H1 (cell line): ENCODE results near the gene PSMB11. TPM values are rescaled to one million over a fixed set of nuclear protein-coding genes. Genes with fewer than 3 reads are reported as not detected.

ENCODE experiments used
- CTCF ChIA-PET: fragments of 300-600 bp; sonication (Branson Sonifier 250); formaldehyde crosslinking; loops from one replicate; lab custom pipeline; 2021; ENCODE audit not compliant: partially characterized antibody; lab: Charles Lee
- POLR2A ChIA-PET: fragments of 300-600 bp; sonication (Branson Sonifier 250); formaldehyde crosslinking; loops from one replicate; lab custom pipeline; 2021; ENCODE audit warnings: inconsistent platforms; ENCODE audit not compliant: partially characterized antibody; lab: Charles Lee
- DNase-seq, 2 experiments: peaks; one replicate each; pipeline versions ENCODE4 v3.0.0 to v3.0.0-alpha.2; 2010 to 2022; ENCODE audit warnings: low spot score in 2 of 2, low read depth in 1 of 2, mixed read lengths in 1 of 2
- FAIRE-seq: peaks from 2 replicates; lab custom pipeline; 2011; peaks lifted over from hg19 to GRCh38; lab: Jason Lieb, UNC
- H2AFZ ChIP-seq: 2 replicates; pipeline ENCODE4 v1.8.1; 2012; ENCODE audit warnings: low read length, inconsistent platforms
- H2AK5ac ChIP-seq: 2 replicates; pipeline ENCODE4 v1.6.1; 2013; ENCODE audit warnings: low read depth, low read length
- H2BK120ac ChIP-seq: replicated peaks from 2 replicates; pipeline ENCODE3; 2013; ENCODE audit warnings: low read depth, low read length, inconsistent platforms
- H2BK12ac ChIP-seq: 2 replicates; pipeline ENCODE4 v1.6.1; 2013; ENCODE audit warnings: low read depth, low read length
- H2BK15ac ChIP-seq: 2 replicates; pipeline ENCODE4 v1.6.1; 2013; ENCODE audit warnings: low read length
- H2BK20ac ChIP-seq: 2 replicates; pipeline ENCODE4 v1.6.1; 2013; ENCODE audit warnings: low read length
- H2BK5ac ChIP-seq: 2 replicates; pipeline ENCODE4 v1.6.1; 2013; ENCODE audit warnings: low read depth, low read length
- H3K14ac ChIP-seq: 2 replicates; pipeline ENCODE4 v1.6.1; 2013; ENCODE audit warnings: inconsistent platforms; ENCODE audit not compliant: insufficient read length
- H3K18ac ChIP-seq: 2 replicates; pipeline ENCODE4 v1.6.1; 2013; ENCODE audit warnings: low read length; ENCODE audit errors: extremely low read depth
- H3K23ac ChIP-seq: 2 replicates; pipeline ENCODE4 v1.6.1; 2013; ENCODE audit warnings: inconsistent platforms; ENCODE audit not compliant: insufficient read length
- H3K23me2 ChIP-seq: 2 replicates; pipeline ENCODE4 v1.6.1; 2013; ENCODE audit warnings: low read depth, low read length
- H3K27ac ChIP-seq: 2 replicates; pipeline ENCODE4 v1.6.1; 2011; ENCODE audit warnings: low read depth, low read length, inconsistent platforms
- H3K27me3 ChIP-seq, 4 experiments: replicated peaks in 1 of 4; 1 replicate in 1 of 4; 2 replicates in 3 of 4; pipeline versions ENCODE4 v1.6.1 to v1.8.1; 2011 to 2013; ENCODE audit warnings: low read length in 3 of 4, mild to moderate bottlenecking in 3 of 4, inconsistent platforms in 2 of 4, mixed read lengths in 2 of 4, moderate library complexity in 1 of 4; ENCODE audit not compliant: control insufficient read depth in 3 of 4, insufficient read depth in 3 of 4; ENCODE audit errors: extremely low read depth in 1 of 4
- H3K36me3 ChIP-seq, 4 experiments: 2 replicates each; pipeline versions ENCODE4 v1.6.1 to v1.8.1; 2011 to 2013; ENCODE audit warnings: mild to moderate bottlenecking in 4 of 4, low read length in 3 of 4, moderate library complexity in 2 of 4, control low read depth in 1 of 4, inconsistent platforms in 1 of 4; ENCODE audit not compliant: insufficient read depth in 4 of 4, control insufficient read depth in 2 of 4
- H3K4ac ChIP-seq: replicated peaks from 2 replicates; pipeline ENCODE3; 2013; ENCODE audit warnings: low read length, low read depth, mixed read lengths, inconsistent platforms; ENCODE audit not compliant: insufficient read length
- H3K4me1 ChIP-seq, 4 experiments: replicated peaks in 1 of 4; 1 replicate in 1 of 4; 2 replicates in 3 of 4; pipeline versions ENCODE4 v1.6.1 to v1.8.1; 2011 to 2013; ENCODE audit warnings: low read length in 3 of 4, inconsistent platforms in 2 of 4, mixed read lengths in 1 of 4; ENCODE audit not compliant: insufficient read depth in 4 of 4, control insufficient read depth in 3 of 4
- H3K4me2 ChIP-seq, 2 experiments: 2 replicates each; pipeline versions ENCODE4 v1.6.1 to v1.8.1; 2011 to 2013; ENCODE audit warnings: low read depth in 2 of 2, low read length in 2 of 2, control low read depth in 1 of 2, inconsistent platforms in 1 of 2, mild to moderate bottlenecking in 1 of 2; ENCODE audit not compliant: insufficient read depth in 1 of 2
- H3K4me3 ChIP-seq, 4 experiments: fragments of 200-600, 300-600 bp in 1 of 4; sonication (generic), shearing (Covaris generic), sonication (Bioruptor Twin) in 1 of 4; 2 replicates each; pipeline versions ENCODE4 v1.5.1 to v1.8.1; 2011 to 2016; ENCODE audit warnings: low read length in 4 of 4, low read depth in 3 of 4, control low read depth in 2 of 4, inconsistent platforms in 2 of 4, mild to moderate bottlenecking in 2 of 4, mixed read lengths in 1 of 4, moderate library complexity in 1 of 4; ENCODE audit not compliant: insufficient read depth in 2 of 4; ENCODE audit errors: extremely low read depth in 1 of 4
- H3K56ac ChIP-seq: replicated peaks from 2 replicates; pipeline ENCODE3; 2013; ENCODE audit warnings: low read depth, mild to moderate bottlenecking, mixed read lengths, low read length, inconsistent platforms; ENCODE audit not compliant: insufficient read length
- H3K79me1 ChIP-seq: 2 replicates; pipeline ENCODE4 v1.6.1; 2013; ENCODE audit warnings: low read depth, low read length, control low read depth
- H3K79me2 ChIP-seq, 2 experiments: 2 replicates each; pipeline versions ENCODE4 v1.6.1 to v1.8.1; 2012 to 2013; ENCODE audit warnings: low read length in 2 of 2, mild to moderate bottlenecking in 2 of 2, inconsistent platforms in 1 of 2; ENCODE audit not compliant: insufficient read depth in 2 of 2, control insufficient read depth in 1 of 2
- H3K9ac ChIP-seq, 4 experiments: replicated peaks in 1 of 4; 1 replicate in 1 of 4; 2 replicates in 3 of 4; pipeline versions ENCODE4 v1.6.1 to v1.8.1; 2011 to 2013; ENCODE audit warnings: low read depth in 3 of 4, low read length in 3 of 4, control low read depth in 2 of 4, mild to moderate bottlenecking in 2 of 4, moderate library complexity in 2 of 4, inconsistent platforms in 1 of 4; ENCODE audit errors: extremely low read depth in 1 of 4
- H3K9me3 ChIP-seq, 2 experiments: 2 replicates each; pipeline versions ENCODE4 v1.6.1 to v1.8.1; 2012 to 2013; ENCODE audit warnings: mild to moderate bottlenecking in 2 of 2, moderate library complexity in 2 of 2, control low read depth in 1 of 2, inconsistent platforms in 1 of 2, low read depth in 1 of 2, low read length in 1 of 2, mixed read lengths in 1 of 2; ENCODE audit not compliant: insufficient read depth in 2 of 2
- H4K20me1 ChIP-seq, 2 experiments: replicated peaks in 1 of 2; 2 replicates each; pipeline versions ENCODE3 to v1.8.1; 2011 to 2013; ENCODE audit warnings: inconsistent platforms in 2 of 2, low read length in 2 of 2, mild to moderate bottlenecking in 1 of 2; ENCODE audit not compliant: insufficient read depth in 2 of 2, control insufficient read depth in 1 of 2
- H4K5ac ChIP-seq: 2 replicates; pipeline ENCODE4 v1.6.1; 2013; ENCODE audit warnings: low read length, low read depth, mixed read lengths, inconsistent platforms; ENCODE audit not compliant: insufficient read length
- H4K8ac ChIP-seq: 2 replicates; pipeline ENCODE4 v1.8.0; 2013; ENCODE audit warnings: mild to moderate bottlenecking, moderate library complexity, low read length, inconsistent platforms; ENCODE audit not compliant: insufficient read depth; ENCODE audit errors: extremely low read depth
- H4K91ac ChIP-seq: replicated peaks from 2 replicates; pipeline ENCODE3; 2013; ENCODE audit warnings: low read length, mixed read lengths, inconsistent platforms; ENCODE audit not compliant: insufficient read length
- WGBS, 2 experiments: shearing (Covaris generic) in 1 of 2; methylation state at CpG; one replicate each; pipeline versions ENCODE4 v1.1.6 to v1.1.7; 2013 to 2015; ENCODE audit warnings: low lambda C conversion rate in 2 of 2, mixed read lengths in 2 of 2, inconsistent platforms in 1 of 2, low coverage in 1 of 2, missing lambda C conversion rate in 1 of 2; ENCODE audit not compliant: insufficient replicate concordance in 2 of 2, insufficient coverage in 1 of 2, insufficient read length in 1 of 2; ENCODE audit errors: extremely low coverage in 1 of 2, missing lambda C conversion rate in 1 of 2; 5-methylcytosine and 5-hydroxymethylcytosine counted together
- polyA plus RNA-seq, 7 experiments: library from polyadenylated mRNA; depleted of rRNA in 3 of 7; stranded (reverse) in 5 of 7; unstranded in 2 of 7; fragments of >200 nt in 5 of 7; fragments of 200-250 nt in 2 of 7; gene quantifications; 1 replicate in 5 of 7; 2 replicates in 1 of 7; 4 replicates in 1 of 7; pipeline versions ENCODE4 v1.2.1 to v1.2.3, GENCODE V29; 2011 to 2013; ENCODE audit warnings: missing spikeins in 2 of 7, mixed read lengths in 2 of 7
- total RNA-seq: library from RNA; stranded (reverse); fragmentation: NEBNext Ultra II Directional; extraction: Animal tissue kit (Norgen Biotek cat#: 25700); gene quantifications from 2 replicates; pipeline ENCODE4 v1.2.1, GENCODE V29; 2021

Gene PSMB11
- total and polyA plus RNA-seq, 2 of the 8 experiments (the other 6 are each of a cell fraction or from before 2014, with no cell fraction given), result not detected

- no peak overlapping the region for H4K91ac ChIP-seq
- H3K18ac ChIP-seq, result no peak overlapping the region
- WGBS, 2 experiments, result 91% methylated on average over 5 of the region's 5 CpGs; no CpG with 5 or more reads in 1 of the 2 experiments
- POLR2A ChIA-PET, result interaction anchor here (0.6 to 4.6 kb wide), 11 partner anchors 10 to 144 kb away, joined by 3 to 24 read pairs (median 4); partner anchors contain the start of genes ACIN1 and C14orf119
- H2BK15ac ChIP-seq, result no peak overlapping the region
- H3K23me2 ChIP-seq, result no peaks in the 10 kb centered on the region; the same call in 1 of the 2 replicates
- no peak overlapping the region for H2BK12ac ChIP-seq
- CTCF ChIA-PET, result interaction anchor here (0.6 to 4.7 kb wide), 29 partner anchors 9 to 302 kb away, joined by 3 to 56 read pairs (median 5); partner anchors contain the start of genes ACIN1, C14orf119, PSMB11 and RNF212B
- no peak overlapping the region for H2AK5ac ChIP-seq
- no peak overlapping the region for H3K4ac ChIP-seq
- H4K8ac ChIP-seq, result no peak overlapping the region; the same call in 1 of the 2 replicates
- H3K9me3 ChIP-seq, result no peaks in the 10 kb centered on the region; a peak in 1 of 4 replicates
- FAIRE-seq, result no peak
- H4K5ac ChIP-seq, result no peak overlapping the region
- no peak overlapping the region for H3K23ac ChIP-seq
- no peak overlapping the region for H2AFZ ChIP-seq
- no peak overlapping the region for H3K27ac ChIP-seq
- no peaks in the 10 kb centered on the region for H3K27me3 ChIP-seq
- no peak overlapping the region for H2BK120ac ChIP-seq
- no peak overlapping the region for H2BK5ac ChIP-seq
- H4K20me1 ChIP-seq, result peaks cover 1 to 12% of the 10 kb centered on the region in 2 experiments
- no peak overlapping the region for H3K4me2 ChIP-seq
- peaks cover 0 to 1% (median 0%) of the 10 kb centered on the region in 4 experiments; a peak in 2 of 7 replicates for H3K4me1 ChIP-seq
- no peak for DNase-seq
- no peak overlapping the region for H3K9ac ChIP-seq
- no peak overlapping the region for H3K14ac ChIP-seq
- no peak overlapping the region for H2BK20ac ChIP-seq
- no peaks in the 10 kb centered on the region for H3K79me1 ChIP-seq
- peaks cover 34 to 80% (median 68%) of the 10 kb centered on the region in 4 experiments for H3K36me3 ChIP-seq
- no peak overlapping the region for H3K56ac ChIP-seq
- H3K4me3 ChIP-seq, result no peak overlapping the region
- peaks cover 4 to 10% of the 10 kb centered on the region in 2 experiments; a peak in 1 of 4 replicates for H3K79me2 ChIP-seq
Observed at GRCh38 chr14:23077962-23078361, 36.0 kb downstream of the PSMB11 start.
